ENCODE data around the gene KRTAP10-3.

KRTAP10-3 gene

GRCh38 chr21:44519346-44520325 is 39.0 kb downstream of the KRTAP10-3 start:
- peaks cover 7% of the 10 kb centered on the region for H3K27me3 Mint-ChIP-seq
- H3K36me3 Mint-ChIP-seq (ENCODE audit: low read depth) = no peaks in the 10 kb centered on the region
- H3K9me3 Mint-ChIP-seq = no peaks in the 10 kb centered on the region
- H3K4me1 Mint-ChIP-seq (ENCODE audit: low read depth) = no peaks in the 10 kb centered on the region
- intact Hi-C loops (cut with micrococcal nuclease) = no loop called here
- H3K27ac Mint-ChIP-seq = no peak overlapping the region
- no peak overlapping the region for H3K4me3 Mint-ChIP-seq

DNA sequence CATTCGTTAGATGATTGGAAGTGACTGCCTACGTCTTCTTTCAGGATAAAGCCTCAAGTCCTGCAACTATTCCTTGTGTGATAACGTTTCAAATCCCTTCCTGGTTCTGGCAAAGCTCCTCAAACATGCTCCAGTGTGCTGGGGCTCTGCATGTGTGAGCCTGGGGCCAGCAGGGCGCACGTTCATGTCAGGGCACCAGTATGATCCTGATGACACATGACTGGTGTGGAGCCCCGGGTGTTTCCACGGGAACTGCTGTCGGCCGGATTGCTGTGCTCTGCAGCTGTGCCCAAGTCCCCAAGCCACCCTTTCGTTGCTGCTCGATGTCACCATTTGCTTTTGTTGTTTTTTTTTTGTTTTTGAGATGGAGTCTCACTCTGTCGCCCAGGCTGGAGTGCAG is 39.9 kb downstream of the KRTAP10-3 start:
- intact Hi-C loops (cut with micrococcal nuclease) = no loop called here
- Mint-ChIP-seq H3K4me1 (ENCODE audit: low read depth) (no peaks in the 10 kb centered on the region), H3K27ac (no peak overlapping the region), H3K4me3 (no peak overlapping the region), H3K27me3 (peaks cover 7% of the 10 kb centered on the region), H3K36me3 (ENCODE audit: low read depth) (no peaks in the 10 kb centered on the region), H3K9me3 (no peaks in the 10 kb centered on the region)

DNA sequence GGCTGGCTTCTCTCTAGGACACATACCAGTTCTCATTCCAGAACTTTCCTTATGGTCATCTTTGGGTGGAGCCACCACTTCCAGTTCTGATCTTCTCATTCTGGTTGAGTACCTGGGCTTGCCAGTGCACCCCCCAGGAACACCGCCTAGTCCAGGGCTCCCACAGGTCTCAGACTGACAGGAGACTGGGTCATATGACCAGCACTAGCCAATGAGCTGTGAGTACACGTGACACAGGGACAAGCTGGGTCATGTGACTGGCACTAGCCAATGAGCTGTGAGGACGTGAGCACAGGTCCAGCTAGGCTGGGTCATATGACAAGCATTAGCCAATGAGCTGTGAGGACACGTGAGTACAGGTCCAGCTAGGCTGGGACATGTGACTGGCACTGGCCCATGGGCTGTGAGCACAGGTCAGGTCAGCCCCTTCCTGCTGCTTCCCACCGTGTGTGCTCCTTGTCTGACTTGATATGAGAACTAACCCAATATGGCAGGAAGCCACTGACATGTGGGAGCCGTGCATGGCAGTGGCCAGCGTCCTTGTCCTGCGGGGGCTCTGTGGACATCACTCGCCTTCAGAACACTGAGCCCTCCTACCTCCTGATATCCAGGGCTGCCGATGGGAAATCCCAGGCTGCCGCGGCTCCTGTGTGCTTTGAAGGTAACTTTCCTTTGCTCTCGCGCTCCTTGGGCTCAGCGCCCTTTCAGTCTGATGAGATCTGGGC is 41.3 kb downstream of the KRTAP10-3 start:
- Mint-ChIP-seq H3K27me3 (peaks cover 9% of the 10 kb centered on the region), H3K4me3 (no peak overlapping the region), H3K9me3 (no peaks in the 10 kb centered on the region), H3K4me1 (ENCODE audit: low read depth) (no peaks in the 10 kb centered on the region), H3K36me3 (ENCODE audit: low read depth) (no peaks in the 10 kb centered on the region), H3K27ac (no peak overlapping the region)
- intact Hi-C loops (cut with micrococcal nuclease) = no loop called here

GRCh38 chr21:44516828-44517174 is 41.8 kb downstream of the KRTAP10-3 start:
- H3K27me3 Mint-ChIP-seq = peaks cover 11% of the 10 kb centered on the region
- H3K9me3 Mint-ChIP-seq = no peaks in the 10 kb centered on the region
- H3K27ac Mint-ChIP-seq = no peak overlapping the region
- no peaks in the 10 kb centered on the region for H3K36me3 Mint-ChIP-seq (ENCODE audit: low read depth)
- H3K4me3 Mint-ChIP-seq = no peak overlapping the region
- no peaks in the 10 kb centered on the region for H3K4me1 Mint-ChIP-seq (ENCODE audit: low read depth)
- intact Hi-C loops (cut with micrococcal nuclease) = no loop called here

DNA sequence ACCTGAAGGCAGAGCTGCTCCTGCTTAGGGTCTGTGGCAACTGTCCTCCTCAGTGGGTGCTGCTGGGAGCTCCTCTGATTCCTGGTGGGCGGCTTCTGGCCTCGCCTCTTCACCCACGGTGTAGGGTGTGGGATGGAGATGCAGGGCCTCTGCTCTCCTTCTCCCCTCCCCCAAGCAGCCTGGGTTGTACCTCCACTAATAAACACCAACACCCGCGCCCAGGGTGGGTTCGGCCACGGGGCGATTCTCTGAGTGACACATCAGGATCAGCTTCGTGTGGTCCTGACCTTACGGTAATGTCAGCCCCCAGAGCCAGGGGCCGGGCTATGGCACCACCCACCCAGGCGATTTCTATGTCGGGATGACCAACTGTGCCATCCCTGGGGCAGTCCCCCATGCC is 42.3 kb downstream of the KRTAP10-3 start:
- Mint-ChIP-seq H3K27ac (no peak overlapping the region), H3K4me1 (ENCODE audit: low read depth) (no peaks in the 10 kb centered on the region)

GRCh38 chr21:44515359-44516165 is 43.0 kb downstream of the KRTAP10-3 start:
- H3K36me3 Mint-ChIP-seq (ENCODE audit: low read depth) = no peaks in the 10 kb centered on the region
- no peaks in the 10 kb centered on the region for H3K9me3 Mint-ChIP-seq
- H3K4me3 Mint-ChIP-seq = no peak overlapping the region
- intact Hi-C loops (cut with micrococcal nuclease) = no loop called here
- H3K27me3 Mint-ChIP-seq = peaks cover 15% of the 10 kb centered on the region
- H3K4me1 Mint-ChIP-seq (ENCODE audit: low read depth) = no peaks in the 10 kb centered on the region
- H3K27ac Mint-ChIP-seq = no peak overlapping the region

More for the DNA sequence above, 42.3 kb downstream of the KRTAP10-3 start:
- intact Hi-C loops (cut with micrococcal nuclease) = no loop called here
- Mint-ChIP-seq H3K9me3 (no peaks in the 10 kb centered on the region), H3K36me3 (ENCODE audit: low read depth) (no peaks in the 10 kb centered on the region), H3K27me3 (peaks cover 15% of the 10 kb centered on the region), H3K4me3 (no peak overlapping the region)

DNA sequence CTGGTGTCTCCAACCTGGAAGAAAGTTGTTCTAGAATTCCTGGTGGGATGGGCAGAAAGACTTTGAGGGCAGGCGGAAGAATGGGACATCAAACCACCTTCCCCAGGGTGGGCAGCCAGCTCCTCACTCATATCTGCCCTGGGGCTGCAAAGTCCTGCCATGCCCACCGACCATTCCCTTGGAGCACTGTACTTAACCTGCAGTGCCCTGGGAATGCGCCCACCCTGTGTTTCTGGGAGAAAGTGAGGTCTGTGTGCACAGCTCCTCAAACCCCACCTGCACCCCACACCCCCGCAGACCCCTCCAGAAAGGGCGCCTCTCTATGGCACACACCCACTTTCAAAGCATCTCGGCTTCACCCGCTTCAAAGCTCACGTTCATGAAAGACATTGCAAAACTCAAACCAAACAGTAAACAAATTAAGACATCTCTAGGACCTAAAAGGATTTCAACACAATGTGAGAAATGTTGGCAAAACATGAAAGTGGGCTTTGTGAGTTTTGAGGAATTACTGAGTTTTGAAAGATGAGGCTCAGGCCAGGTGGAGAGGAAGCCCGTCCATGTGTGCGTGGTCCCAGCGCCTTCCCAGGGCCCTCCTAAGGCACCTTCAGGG is 43.7 kb downstream of the KRTAP10-3 start:
- Mint-ChIP-seq H3K9me3 (no peaks in the 10 kb centered on the region), H3K4me3 (no peak overlapping the region), H3K27ac (no peak overlapping the region), H3K4me1 (ENCODE audit: low read depth) (peaks cover 7% of the 10 kb centered on the region), H3K27me3 (peaks cover 22% of the 10 kb centered on the region), H3K36me3 (ENCODE audit: low read depth) (no peaks in the 10 kb centered on the region)
- intact Hi-C loops (cut with micrococcal nuclease) = no loop called here

GRCh38 chr21:44514218-44514520 is 44.4 kb downstream of the KRTAP10-3 start:
- H3K9me3 Mint-ChIP-seq = no peaks in the 10 kb centered on the region
- H3K36me3 Mint-ChIP-seq (ENCODE audit: low read depth) = no peaks in the 10 kb centered on the region
- no peak overlapping the region for H3K4me3 Mint-ChIP-seq
- peaks cover 10% of the 10 kb centered on the region for H3K4me1 Mint-ChIP-seq (ENCODE audit: low read depth)
- H3K27ac Mint-ChIP-seq = no peak overlapping the region
- H3K27me3 Mint-ChIP-seq = peaks cover 26% of the 10 kb centered on the region
- intact Hi-C loops (cut with micrococcal nuclease) = no loop called here

GRCh38 chr21:44513389-44514217 is 45.0 kb downstream of the KRTAP10-3 start:
- Mint-ChIP-seq H3K27ac (no peak overlapping the region), H3K4me3 (no peak overlapping the region), H3K27me3 (peaks cover 30% of the 10 kb centered on the region), H3K36me3 (ENCODE audit: low read depth) (no peaks in the 10 kb centered on the region), H3K9me3 (no peaks in the 10 kb centered on the region), H3K4me1 (ENCODE audit: low read depth) (peaks cover 10% of the 10 kb centered on the region)
- intact Hi-C loops (cut with micrococcal nuclease) = no loop called here

GRCh38 chr21:44512496-44513388 is 45.9 kb downstream of the KRTAP10-3 start:
- no peak overlapping the region for H3K27ac Mint-ChIP-seq
- intact Hi-C loops (cut with micrococcal nuclease) = no loop called here
- H3K4me3 Mint-ChIP-seq = no peak overlapping the region
- no peaks in the 10 kb centered on the region for H3K36me3 Mint-ChIP-seq (ENCODE audit: low read depth)
- no peaks in the 10 kb centered on the region for H3K9me3 Mint-ChIP-seq
- H3K27me3 Mint-ChIP-seq = peaks cover 37% of the 10 kb centered on the region
- H3K4me1 Mint-ChIP-seq (ENCODE audit: low read depth) = peaks cover 10% of the 10 kb centered on the region

GRCh38 chr21:44511938-44512275 is 46.7 kb downstream of the KRTAP10-3 start:
- H3K27me3 Mint-ChIP-seq = peaks cover 36% of the 10 kb centered on the region
- peaks cover 10% of the 10 kb centered on the region for H3K4me1 Mint-ChIP-seq (ENCODE audit: low read depth)
- intact Hi-C loops (cut with micrococcal nuclease) = loop anchor here (2.0 kb wide), 1 partner anchor 281 kb away; no protein-coding TSS in a partner anchor
- H3K9me3 Mint-ChIP-seq = no peaks in the 10 kb centered on the region
- no peak overlapping the region for H3K27ac Mint-ChIP-seq
- no peak overlapping the region for H3K4me3 Mint-ChIP-seq
- H3K36me3 Mint-ChIP-seq (ENCODE audit: low read depth) = no peaks in the 10 kb centered on the region

GRCh38 chr21:44511219-44511937 is 47.2 kb downstream of the KRTAP10-3 start:
- Mint-ChIP-seq H3K27me3 (peaks cover 38% of the 10 kb centered on the region), H3K9me3 (no peaks in the 10 kb centered on the region), H3K27ac (no peak overlapping the region), H3K4me3 (no peak overlapping the region), H3K36me3 (ENCODE audit: low read depth) (no peaks in the 10 kb centered on the region), H3K4me1 (ENCODE audit: low read depth) (peaks cover 10% of the 10 kb centered on the region)
- intact Hi-C loops (cut with micrococcal nuclease) = loop anchor here (2.0 kb wide), 1 partner anchor 281 kb away; no protein-coding TSS in a partner anchor

Measured in dendritic cell treated with granulocyte-macrophage colony-stimulating factor and Interleukin-4, amounts not matched to agents 40 ng/mL and 50 ng/mL, for 4 days (primary cell).